Measurements from ENCODE around the gene ETV5. TPM values are rescaled to one million over a fixed set of nuclear protein-coding genes. Genes with fewer than 3 reads are reported as not detected.

Gene ETV5
- 33.8 and 38.8 TPM in 2 replicates for total RNA-seq

GRCh38 chr3:186108941-186109865, at the start of gene ETV5:
Gene ETV5, minus strand, starts transcription at chr3:186109089. Its CDS starts 3,221 bp downstream, at chr3:186105868.

Other genes starting within 250 kb of the ETV5 start
- gene TRA2B, start 171.1 kb downstream of the ETV5 start, total RNA-seq, result 146 and 157 TPM in 2 replicates